Skeletal muscle tissue (tissue), 4 donors: ENCODE measurements around the gene NDUFA12. TPM values are rescaled to one million over a fixed set of nuclear protein-coding genes. Genes with fewer than 3 reads are reported as not detected.
"Not testable (repeated sequence)": the region's sequence is repeated elsewhere in the genome, so short reads cannot be mapped to it uniquely, and the experiment has no call there.

Source experiments
- H3K27ac ChIP-seq: one replicate; pipeline ENCODE4 v1.7.0; 2013; ENCODE audit warnings: mild to moderate bottlenecking, low read depth, low read length, inconsistent platforms
- H3K27me3 ChIP-seq, 3 donors: one replicate each; pipeline ENCODE4 v1.7.0; 2013; ENCODE audit warnings: low read length in 3 of 3; ENCODE audit not compliant: control insufficient read depth in 3 of 3, insufficient read depth in 3 of 3
- H3K36me3 ChIP-seq, 3 donors: one replicate each; pipeline ENCODE4 v1.7.0; 2013; ENCODE audit warnings: low read length in 3 of 3; ENCODE audit not compliant: control insufficient read depth in 3 of 3, insufficient read depth in 3 of 3
- H3K4me1 ChIP-seq, 3 donors: one replicate each; pipeline ENCODE4 v1.7.0; 2013; ENCODE audit warnings: low read length in 3 of 3, mild to moderate bottlenecking in 3 of 3; ENCODE audit not compliant: control insufficient read depth in 3 of 3, insufficient read depth in 3 of 3
- H3K4me3 ChIP-seq, 3 donors: one replicate each; pipeline ENCODE4 v1.7.0; 2013; ENCODE audit warnings: low read length in 3 of 3
- H3K9ac ChIP-seq, 3 donors: one replicate each; pipeline ENCODE4 v1.7.0; 2013; ENCODE audit warnings: low read length in 3 of 3, mild to moderate bottlenecking in 3 of 3, moderate library complexity in 2 of 3, low read depth in 1 of 3
- H3K9me3 ChIP-seq, 3 donors: one replicate each; pipeline ENCODE4 v1.7.0; 2013; ENCODE audit warnings: low read length in 3 of 3; ENCODE audit not compliant: control insufficient read depth in 3 of 3
- total RNA-seq: library from RNA; depleted of rRNA; stranded (reverse); fragments of >200 nt; gene quantifications from one replicate; pipeline ENCODE4 v1.2.3, GENCODE V29; 2014
- donor health status: Osteomylitis.

Gene NDUFA12
- total RNA-seq, 1 donor from 2014 or later, result 105 TPM

DNA sequence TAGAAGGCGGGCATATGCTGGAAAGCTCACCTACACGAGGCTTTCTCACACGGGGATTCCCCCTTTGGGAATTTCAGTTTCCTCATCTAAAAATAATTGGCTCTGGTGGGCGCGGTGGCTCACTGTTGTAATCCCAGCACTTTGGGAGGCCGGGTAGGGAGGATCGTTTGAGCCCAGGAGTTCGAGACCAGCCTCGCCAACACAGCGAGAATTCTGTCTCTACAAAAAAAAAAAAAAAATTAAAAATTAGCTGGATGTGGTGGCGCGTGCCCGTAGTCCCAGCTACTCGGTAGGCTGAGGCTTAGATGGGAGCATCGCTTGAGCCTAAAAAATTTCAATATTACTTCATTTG lies 400 bp upstream of the NDUFA12 start:
- Histone ChIP-seq H3K36me3 (peaks cover 4 to 5% (median 5%) of the 10 kb centered on the region in 3 donors), H3K27me3 (no peaks in the 10 kb centered on the region), H3K4me3 (peak overlapping the region; percentile 92 to 99 (median 96)), H3K27ac (peak overlapping the region; percentile 78), H3K9ac (peak overlapping the region; percentile 14 to 94 (median 91)), H3K4me1 (peaks cover 0 to 10% (median 8%) of the 10 kb centered on the region in 3 donors), H3K9me3 (no peaks in the 10 kb centered on the region)

DNA sequence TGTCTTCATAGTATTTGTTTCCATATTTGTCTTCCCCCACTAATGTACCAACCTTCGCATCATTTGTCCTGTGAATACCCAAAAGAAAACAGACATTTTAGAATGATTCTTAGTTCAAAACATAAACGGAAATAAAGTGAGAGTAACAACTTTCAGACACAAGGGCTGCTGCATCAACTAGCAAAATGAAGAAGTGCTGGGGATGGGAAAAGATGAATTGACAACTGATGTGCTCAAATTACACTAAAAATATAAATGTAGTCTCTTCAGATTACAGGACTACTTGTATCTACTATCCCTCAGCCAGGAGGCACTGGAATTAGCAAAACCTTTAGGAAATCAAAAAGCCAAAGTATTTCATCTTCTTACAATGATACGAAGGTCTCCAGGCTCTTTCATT lies 743 bp downstream of the NDUFA12 start:
- H3K27ac ChIP-seq, result peak overlapping the region; percentile 78
- H3K9ac ChIP-seq, result peak overlapping the region; percentile 91 to 94 (median 94)
- H3K27me3 ChIP-seq, result no peaks in the 10 kb centered on the region
- peaks cover 4 to 5% (median 5%) of the 10 kb centered on the region in 3 donors for H3K36me3 ChIP-seq
- peaks cover 0 to 10% (median 8%) of the 10 kb centered on the region in 3 donors for H3K4me1 ChIP-seq
- H3K4me3 ChIP-seq, result peak overlapping the region; percentile 92 to 99 (median 96)
- no peaks in the 10 kb centered on the region for H3K9me3 ChIP-seq

DNA sequence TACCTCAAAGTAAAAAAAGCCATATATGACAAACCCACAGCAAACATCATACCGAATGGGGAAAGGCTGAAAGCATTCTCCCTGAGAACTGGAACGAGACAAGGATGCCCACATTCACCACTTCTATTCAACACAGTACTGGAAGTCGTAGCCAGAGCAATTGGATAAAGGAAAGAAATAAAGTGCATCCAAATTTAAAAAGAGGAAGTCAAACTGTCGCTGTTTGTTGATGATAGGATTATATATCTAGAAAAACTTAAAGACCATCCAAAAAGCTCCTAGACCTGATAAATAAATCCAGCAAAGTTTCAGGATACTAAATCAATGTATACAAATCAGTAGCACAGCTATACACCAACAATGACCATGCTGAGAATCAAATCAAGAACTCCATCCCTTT lies 5.2 kb downstream of the NDUFA12 start:
- H3K9ac ChIP-seq, result no peak overlapping the region
- peaks cover 0 to 10% (median 8%) of the 10 kb centered on the region in 3 donors for H3K4me1 ChIP-seq
- no peak overlapping the region for H3K27ac ChIP-seq
- H3K36me3 ChIP-seq, result peaks cover 4 to 9% (median 5%) of the 10 kb centered on the region in 3 donors
- H3K4me3 ChIP-seq, result no peak overlapping the region
- no peaks in the 10 kb centered on the region for H3K9me3 ChIP-seq
- H3K27me3 ChIP-seq, result no peaks in the 10 kb centered on the region

DNA sequence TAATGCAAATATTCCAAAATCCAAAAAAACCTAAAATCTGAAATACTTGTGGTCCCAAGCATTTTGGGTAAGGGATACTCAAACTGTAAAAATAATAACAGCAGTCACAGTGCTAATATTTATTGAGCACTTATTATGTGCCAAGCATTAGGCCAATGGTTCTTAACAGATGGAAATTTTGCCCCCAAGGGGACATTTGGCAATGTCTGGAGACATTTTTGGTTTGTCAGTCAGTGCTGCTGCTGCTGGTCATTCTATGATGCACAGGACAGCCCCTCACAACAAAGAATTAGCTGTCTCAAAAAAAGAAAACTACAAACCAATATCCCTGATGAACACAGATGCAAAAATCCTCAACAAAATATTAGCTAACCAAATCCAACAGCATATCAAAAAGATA lies 5.8 kb downstream of the NDUFA12 start:
- H3K9me3 ChIP-seq, result no peaks in the 10 kb centered on the region
- H3K27ac ChIP-seq, result no peak overlapping the region
- H3K27me3 ChIP-seq, result no peaks in the 10 kb centered on the region
- H3K36me3 ChIP-seq, result peaks cover 4 to 9% (median 7%) of the 10 kb centered on the region in 3 donors
- H3K4me3 ChIP-seq, result no peak overlapping the region
- H3K9ac ChIP-seq, result no peak overlapping the region
- peaks cover 0 to 9% (median 3%) of the 10 kb centered on the region in 3 donors for H3K4me1 ChIP-seq

DNA sequence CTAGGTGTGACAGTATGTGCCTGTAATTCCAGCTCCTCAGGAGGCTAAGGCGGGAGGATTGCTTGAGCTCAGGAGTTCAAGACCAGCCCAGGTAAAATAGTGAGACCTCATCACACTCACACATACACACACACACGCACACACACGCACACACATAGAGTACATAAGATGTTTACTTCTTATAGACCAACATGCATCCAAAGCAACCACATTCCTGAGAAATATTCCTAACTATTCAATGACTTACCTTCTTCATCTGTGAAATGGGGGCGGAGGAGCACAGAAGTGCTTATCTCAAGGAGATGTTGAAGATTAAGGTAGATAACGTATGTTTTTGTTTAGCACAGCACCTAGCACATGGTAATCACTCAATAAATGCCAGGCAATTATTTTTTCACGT lies 6.4 kb downstream of the NDUFA12 start:
- H3K4me1 ChIP-seq, result peaks cover 0 to 6% (median 0%) of the 10 kb centered on the region in 3 donors

DNA sequence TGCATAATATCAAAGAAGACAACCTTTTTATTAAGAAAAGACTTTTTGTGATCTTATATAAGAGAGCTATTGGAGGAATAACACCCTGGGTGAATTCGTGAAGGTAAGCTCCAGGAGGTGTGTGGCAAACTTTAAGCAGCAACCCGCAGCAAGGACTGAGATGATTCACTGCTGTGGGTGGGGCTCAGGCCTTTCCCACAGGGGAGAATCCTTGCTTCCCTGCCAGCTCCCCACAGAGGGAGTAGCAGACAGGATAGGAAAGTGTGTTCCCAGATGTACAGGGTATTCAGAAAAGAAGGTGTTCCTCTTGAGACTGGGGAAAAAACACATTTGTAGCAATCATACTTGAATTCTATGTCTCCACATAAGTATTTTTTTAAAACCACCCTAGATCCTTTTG lies 9.2 kb downstream of the NDUFA12 start:
- Histone ChIP-seq H3K4me1 (no peaks in the 10 kb centered on the region), H3K36me3 (peaks cover 0 to 12% (median 8%) of the 10 kb centered on the region in 3 donors), H3K4me3 (no peak overlapping the region), H3K27ac (no peak overlapping the region), H3K9ac (no peak overlapping the region), H3K9me3 (no peaks in the 10 kb centered on the region), H3K27me3 (no peaks in the 10 kb centered on the region)

More for the DNA sequence above, 6.4 kb downstream of the NDUFA12 start:
- H3K9ac ChIP-seq, result no peak overlapping the region
- no peak overlapping the region for H3K27ac ChIP-seq
- H3K4me3 ChIP-seq, result no peak overlapping the region
- peaks cover 4 to 14% (median 13%) of the 10 kb centered on the region in 3 donors for H3K36me3 ChIP-seq
- H3K27me3 ChIP-seq, result no peaks in the 10 kb centered on the region
- no peaks in the 10 kb centered on the region for H3K9me3 ChIP-seq

DNA sequence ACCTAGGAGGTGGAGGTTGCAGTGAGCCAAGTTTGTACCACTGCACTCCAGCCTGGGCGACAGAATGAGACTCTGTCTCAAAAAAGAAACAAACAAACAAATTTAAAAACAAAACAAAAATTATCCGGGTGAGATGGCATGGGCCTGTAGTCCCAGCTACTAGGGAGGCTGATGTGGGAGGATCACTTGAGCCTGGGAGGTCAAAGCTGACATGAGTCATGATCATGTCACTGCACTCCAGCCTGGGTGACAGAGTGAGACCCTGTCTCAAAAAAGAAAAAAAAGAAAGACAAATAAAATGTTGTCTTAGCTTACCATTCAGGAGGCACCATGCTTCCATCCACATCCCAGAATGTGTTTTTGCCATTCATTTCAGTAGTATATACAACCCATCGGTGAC lies 9.6 kb downstream of the NDUFA12 start:
- peaks cover 0 to 12% (median 8%) of the 10 kb centered on the region in 3 donors for H3K36me3 ChIP-seq
- H3K9ac ChIP-seq, H3K27ac ChIP-seq, H3K27me3 ChIP-seq, H3K4me1 ChIP-seq, H3K4me3 ChIP-seq, H3K9me3 ChIP-seq: not testable (repeated sequence)

DNA sequence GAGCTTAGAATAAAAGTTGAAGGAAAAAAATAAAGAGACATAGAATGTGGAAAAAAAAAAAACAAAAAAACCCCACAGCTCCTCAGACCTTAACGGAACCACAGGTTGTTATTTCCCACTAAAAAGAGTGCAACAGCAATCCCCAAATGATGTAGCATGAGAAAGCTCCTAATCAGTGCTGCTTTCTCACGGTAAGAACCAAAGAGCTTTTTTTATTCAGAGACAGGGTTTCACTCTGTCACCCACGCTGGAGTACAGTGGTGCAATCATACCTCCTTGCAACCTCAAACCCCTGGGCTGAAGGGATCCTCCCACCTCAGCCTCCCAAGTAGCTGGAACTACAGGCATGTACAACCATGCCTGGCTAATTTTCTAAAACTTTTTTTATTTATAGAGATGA lies 13.3 kb downstream of the NDUFA12 start:
- Histone ChIP-seq H3K27ac (no peak overlapping the region), H3K27me3 (no peaks in the 10 kb centered on the region), H3K4me3 (no peak overlapping the region), H3K36me3 (peaks cover 0 to 12% (median 8%) of the 10 kb centered on the region in 3 donors), H3K9ac (no peak overlapping the region), H3K4me1 (no peaks in the 10 kb centered on the region), H3K9me3 (no peaks in the 10 kb centered on the region)

DNA sequence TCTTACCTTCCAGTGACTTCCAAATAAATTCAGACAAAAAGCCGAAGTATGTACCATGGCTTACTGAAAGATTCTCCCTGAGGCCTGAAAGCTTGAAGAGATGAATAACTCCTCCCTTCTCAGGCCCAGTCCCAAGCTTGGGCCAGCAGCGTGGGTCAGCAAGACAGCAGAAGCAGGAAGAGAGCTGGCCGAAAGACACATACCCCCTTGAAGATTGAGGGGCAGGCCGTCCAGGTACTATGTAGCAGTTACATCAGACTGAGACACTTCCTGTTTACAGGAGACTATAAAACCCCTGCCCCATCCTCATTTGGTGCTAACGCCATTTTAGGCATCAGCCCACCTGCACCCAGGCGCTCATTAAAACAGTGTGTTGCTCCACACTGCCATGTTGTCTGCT lies 15.0 kb downstream of the NDUFA12 start:
- no peaks in the 10 kb centered on the region for H3K4me1 ChIP-seq
- peaks cover 0 to 12% (median 4%) of the 10 kb centered on the region in 3 donors for H3K36me3 ChIP-seq
- H3K27ac ChIP-seq, result no peak overlapping the region
- no peaks in the 10 kb centered on the region for H3K9me3 ChIP-seq
- H3K4me3 ChIP-seq, result no peak overlapping the region
- no peak overlapping the region for H3K9ac ChIP-seq
- H3K27me3 ChIP-seq, result no peaks in the 10 kb centered on the region

DNA sequence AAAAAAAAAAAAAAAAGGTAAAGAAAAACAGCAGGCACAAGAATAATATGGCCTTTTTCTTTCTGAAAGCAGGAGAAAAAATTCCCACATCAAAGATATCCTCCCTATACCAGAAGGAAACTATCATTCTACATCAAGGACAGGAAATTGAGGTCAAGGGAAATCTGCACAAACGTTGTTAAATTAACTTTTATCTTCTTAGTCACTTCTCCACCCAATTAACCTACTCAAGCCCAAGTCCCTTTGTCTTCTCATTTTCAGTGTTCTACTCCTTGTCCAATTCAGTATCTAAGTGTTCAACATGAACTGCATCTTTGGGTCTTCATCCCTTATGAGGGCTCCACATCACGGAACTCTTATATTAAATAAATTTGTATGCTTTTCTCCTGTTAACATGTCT lies 15.7 kb downstream of the NDUFA12 start:
- Histone ChIP-seq H3K4me3 (no peak overlapping the region), H3K27me3 (no peaks in the 10 kb centered on the region), H3K36me3 (peaks cover 0 to 10% (median 4%) of the 10 kb centered on the region in 3 donors)

More for the DNA sequence above, 15.7 kb downstream of the NDUFA12 start:
- H3K9me3 ChIP-seq, result no peaks in the 10 kb centered on the region
- H3K9ac ChIP-seq, result no peak overlapping the region
- no peaks in the 10 kb centered on the region for H3K4me1 ChIP-seq
- H3K27ac ChIP-seq, result no peak overlapping the region
